H9 (cell line): ENCODE data around the gene PRTG. TPM values are rescaled to one million over a fixed set of nuclear protein-coding genes. Genes with fewer than 3 reads are reported as not detected.

ENCODE experiments used
- DNase-seq: peaks from one replicate; pipeline ENCODE4 v3.0.0-alpha.2; 2017
- H2AFZ ChIP-seq: one replicate; pipeline ENCODE4 v1.6.1; 2013; ENCODE audit warnings: mild to moderate bottlenecking, low read length, control low read depth, moderate library complexity
- H2AK5ac ChIP-seq: 2 replicates; pipeline ENCODE4 v1.6.1; 2013; ENCODE audit warnings: low read length, control low read depth, mixed read lengths; ENCODE audit not compliant: insufficient read length
- H2BK120ac ChIP-seq: one replicate; pipeline ENCODE4 v1.6.1; 2013; ENCODE audit warnings: low read depth, mild to moderate bottlenecking, low read length, control low read depth, inconsistent platforms; ENCODE audit not compliant: poor library complexity, severe bottlenecking
- H2BK12ac ChIP-seq: 2 replicates; pipeline ENCODE4 v1.6.1; 2013; ENCODE audit warnings: low read length, control low read depth, mixed read lengths, low read depth; ENCODE audit not compliant: insufficient read length
- H2BK15ac ChIP-seq: 2 replicates; pipeline ENCODE4 v1.6.1; 2013; ENCODE audit warnings: low read depth, low read length, control low read depth
- H2BK20ac ChIP-seq: one replicate; pipeline ENCODE4 v1.6.1; 2013; ENCODE audit warnings: low read depth, mild to moderate bottlenecking, low read length, control low read depth, inconsistent platforms; ENCODE audit not compliant: poor library complexity, severe bottlenecking
- H2BK5ac ChIP-seq: 2 replicates; pipeline ENCODE4 v1.6.1; 2013; ENCODE audit warnings: low read length, control low read depth, mixed read lengths; ENCODE audit not compliant: insufficient read length
- H3K14ac ChIP-seq: 2 replicates; pipeline ENCODE4 v1.6.1; 2013; ENCODE audit warnings: low read length, control low read depth; ENCODE audit not compliant: insufficient read depth
- H3K18ac ChIP-seq: 2 replicates; pipeline ENCODE4 v1.6.1; 2013; ENCODE audit warnings: low read depth, mild to moderate bottlenecking, mixed read lengths, low read length, control low read depth; ENCODE audit not compliant: insufficient read length
- H3K23ac ChIP-seq: 2 replicates; pipeline ENCODE4 v1.6.1; 2013; ENCODE audit warnings: low read length, control low read depth, mixed read lengths, low read depth; ENCODE audit not compliant: insufficient read length
- H3K23me2 ChIP-seq: 2 replicates; pipeline ENCODE4 v1.6.1; 2013; ENCODE audit warnings: low read depth, mild to moderate bottlenecking, mixed read lengths, low read length, control low read depth; ENCODE audit not compliant: insufficient read length, poor library complexity, severe bottlenecking
- H3K27ac ChIP-seq: 2 replicates; pipeline ENCODE4 v1.5.1; 2013; ENCODE audit warnings: low read length, control low read depth, mixed read lengths, low read depth; ENCODE audit not compliant: insufficient read length
- H3K27me3 ChIP-seq: 2 replicates; pipeline ENCODE4 v1.6.1; 2013; ENCODE audit warnings: low read length, control low read depth, inconsistent platforms; ENCODE audit not compliant: insufficient read depth
- H3K4ac ChIP-seq: 2 replicates; pipeline ENCODE4 v1.6.1; 2013; ENCODE audit warnings: low read depth, mild to moderate bottlenecking, control low read depth, inconsistent platforms, low read length, moderate library complexity
- H3K4me1 ChIP-seq: 2 replicates; pipeline ENCODE4 v1.6.1; 2013; ENCODE audit warnings: low read length, control low read depth, inconsistent platforms; ENCODE audit not compliant: insufficient read depth
- H3K4me2 ChIP-seq: 2 replicates; pipeline ENCODE4 v1.6.1; 2013; ENCODE audit warnings: low read length, control low read depth, mixed read lengths; ENCODE audit not compliant: insufficient read length, insufficient read depth
- H3K56ac ChIP-seq: 2 replicates; pipeline ENCODE4 v1.6.1; 2013; ENCODE audit warnings: low read depth, mild to moderate bottlenecking, mixed read lengths, low read length, control low read depth; ENCODE audit not compliant: insufficient read length
- H3K79me1 ChIP-seq: 2 replicates; pipeline ENCODE4 v1.6.1; 2013; ENCODE audit warnings: low read depth, mild to moderate bottlenecking, moderate library complexity, low read length, control low read depth, inconsistent platforms; ENCODE audit not compliant: insufficient read depth, poor library complexity, severe bottlenecking
- H3K79me2 ChIP-seq: 2 replicates; pipeline ENCODE4 v1.6.1; 2013; ENCODE audit warnings: low read length, control low read depth, inconsistent platforms; ENCODE audit not compliant: insufficient read depth
- H3K9ac ChIP-seq: 2 replicates; pipeline ENCODE4 v1.6.1; 2013; ENCODE audit warnings: low read length, control low read depth, mixed read lengths; ENCODE audit not compliant: insufficient read length; ENCODE audit errors: extremely low read depth
- H3K9me3 ChIP-seq: one replicate; pipeline ENCODE4 v1.6.1; 2013; ENCODE audit warnings: low read depth, low read length, inconsistent platforms; ENCODE audit not compliant: control insufficient read depth
- H3T11ph ChIP-seq: one replicate; pipeline ENCODE4 v1.6.1; 2013; ENCODE audit warnings: mild to moderate bottlenecking, low read length, control low read depth, inconsistent platforms
- H4K20me1 ChIP-seq: one replicate; pipeline ENCODE4 v1.6.1; 2013; ENCODE audit not compliant: control insufficient read depth, insufficient read length, insufficient read depth
- H4K5ac ChIP-seq: 2 replicates; pipeline ENCODE4 v1.6.1; 2013; ENCODE audit warnings: low read depth, mild to moderate bottlenecking, mixed read lengths, low read length, control low read depth; ENCODE audit not compliant: insufficient read length
- H4K8ac ChIP-seq: replicated peaks from 2 replicates; pipeline ENCODE4 v1.6.1; 2013; ENCODE audit warnings: low read length, control low read depth, mixed read lengths, low read depth; ENCODE audit not compliant: insufficient read length
- H4K91ac ChIP-seq: 2 replicates; pipeline ENCODE4 v1.6.1; 2013; ENCODE audit warnings: low read depth, mild to moderate bottlenecking, moderate library complexity, mixed read lengths, low read length, control low read depth; ENCODE audit not compliant: insufficient read length
- H3K27ac Mint-ChIP-seq, 3 experiments: 2 replicates in 2 of 3; 3 replicates in 1 of 3; pipeline ENCODE4 v1.8.0; 2020 to 2021; ENCODE audit warnings: mixed read lengths in 3 of 3, mild to moderate bottlenecking in 1 of 3, moderate library complexity in 1 of 3
- H3K27me3 Mint-ChIP-seq: 2 replicates; pipeline ENCODE4 v1.8.0; 2021; ENCODE audit warnings: low read depth, mild to moderate bottlenecking, moderate library complexity, mixed read lengths
- H3K36me3 Mint-ChIP-seq, 3 experiments: 2 replicates in 2 of 3; 3 replicates in 1 of 3; pipeline ENCODE4 v1.8.0; 2020 to 2021; ENCODE audit warnings: low read depth in 3 of 3, mixed read lengths in 3 of 3; ENCODE audit not compliant: insufficient read depth in 1 of 3
- H3K4me1 Mint-ChIP-seq, 2 experiments: 2 replicates each; pipeline ENCODE4 v1.8.0; 2020; ENCODE audit warnings: mixed read lengths in 2 of 2
- H3K4me3 Mint-ChIP-seq, 2 experiments: 2 replicates in 1 of 2; 3 replicates in 1 of 2; pipeline ENCODE4 v1.8.0; 2020 to 2021; ENCODE audit warnings: mild to moderate bottlenecking in 2 of 2, mixed read lengths in 2 of 2, moderate library complexity in 1 of 2
- H3K9me3 Mint-ChIP-seq, 2 experiments: 2 replicates in 1 of 2; 3 replicates in 1 of 2; pipeline ENCODE4 v1.8.0; 2020; ENCODE audit warnings: mild to moderate bottlenecking in 2 of 2, mixed read lengths in 2 of 2, moderate library complexity in 1 of 2
- WGBS: extraction: QIAGEN DNeasy Blood & Tissue Kit; methylation state at CpG from one replicate; pipeline ENCODE4 v1.1.7; 2013; ENCODE audit warnings: missing lambda C conversion rate, low lambda C conversion rate, mixed read lengths; ENCODE audit not compliant: insufficient read length; ENCODE audit errors: extremely low coverage; 5-methylcytosine and 5-hydroxymethylcytosine counted together
- total RNA-seq: library from RNA; stranded (reverse); gene quantifications from 2 replicates; pipeline ENCODE4 v1.2.1, GENCODE V29; 2021
- TF ChIP-seq, protein P1 (sequence below): fragments of 200-600 bp; sonication (generic); conservative IDR thresholded peaks from 3 replicates; pipeline ENCODE4 v1.8.0; 2021; ENCODE audit warnings: antibody characterized with exemption, mild to moderate bottlenecking

The PRTG gene
- total RNA-seq, 1 experiment from 2014 or later: 5.7 TPM

GRCh38 chr15:55791551-55792400, 48.8 kb upstream of the PRTG start:
- no peak overlapping the region for H3K27ac ChIP-seq
- H2BK15ac ChIP-seq: no peak overlapping the region
- H4K8ac ChIP-seq: no peak overlapping the region
- H3K9me3 Mint-ChIP-seq: peaks cover 21 to 22% of the 10 kb centered on the region in 2 experiments
- no peak overlapping the region for H3T11ph ChIP-seq
- H3K56ac ChIP-seq: no peak overlapping the region
- no peak overlapping the region for H3K4ac ChIP-seq
- no peak overlapping the region for H2BK120ac ChIP-seq
- no peak overlapping the region for H3K9ac ChIP-seq
- no peak overlapping the region for H3K4me2 ChIP-seq
- H3K4me1 ChIP-seq: no peaks in the 10 kb centered on the region
- H3K27me3 Mint-ChIP-seq: peaks cover 1% of the 10 kb centered on the region
- no peak overlapping the region for H2BK5ac ChIP-seq
- H2AFZ ChIP-seq: no peak overlapping the region
- H4K5ac ChIP-seq: no peak overlapping the region
- no peaks in the 10 kb centered on the region for H3K23me2 ChIP-seq
- DNase-seq: no peak
- no peaks in the 10 kb centered on the region for H3K79me1 ChIP-seq
- H4K20me1 ChIP-seq: no peaks in the 10 kb centered on the region
- H2BK20ac ChIP-seq: no peak overlapping the region
- H4K91ac ChIP-seq: no peak overlapping the region
- no peaks in the 10 kb centered on the region for H3K27me3 ChIP-seq
- H3K18ac ChIP-seq: no peak overlapping the region
- H3K36me3 Mint-ChIP-seq: peaks cover 0 to 26% (median 4%) of the 10 kb centered on the region in 3 experiments; a peak in 5 of 7 replicates
- H3K23ac ChIP-seq: no peak overlapping the region
- H3K79me2 ChIP-seq: no peaks in the 10 kb centered on the region
- H3K27ac Mint-ChIP-seq: no peak overlapping the region
- H2AK5ac ChIP-seq: no peak overlapping the region
- H3K9me3 ChIP-seq: peaks cover 9% of the 10 kb centered on the region
- H2BK12ac ChIP-seq: no peak overlapping the region
- TF ChIP-seq, protein P1, sequence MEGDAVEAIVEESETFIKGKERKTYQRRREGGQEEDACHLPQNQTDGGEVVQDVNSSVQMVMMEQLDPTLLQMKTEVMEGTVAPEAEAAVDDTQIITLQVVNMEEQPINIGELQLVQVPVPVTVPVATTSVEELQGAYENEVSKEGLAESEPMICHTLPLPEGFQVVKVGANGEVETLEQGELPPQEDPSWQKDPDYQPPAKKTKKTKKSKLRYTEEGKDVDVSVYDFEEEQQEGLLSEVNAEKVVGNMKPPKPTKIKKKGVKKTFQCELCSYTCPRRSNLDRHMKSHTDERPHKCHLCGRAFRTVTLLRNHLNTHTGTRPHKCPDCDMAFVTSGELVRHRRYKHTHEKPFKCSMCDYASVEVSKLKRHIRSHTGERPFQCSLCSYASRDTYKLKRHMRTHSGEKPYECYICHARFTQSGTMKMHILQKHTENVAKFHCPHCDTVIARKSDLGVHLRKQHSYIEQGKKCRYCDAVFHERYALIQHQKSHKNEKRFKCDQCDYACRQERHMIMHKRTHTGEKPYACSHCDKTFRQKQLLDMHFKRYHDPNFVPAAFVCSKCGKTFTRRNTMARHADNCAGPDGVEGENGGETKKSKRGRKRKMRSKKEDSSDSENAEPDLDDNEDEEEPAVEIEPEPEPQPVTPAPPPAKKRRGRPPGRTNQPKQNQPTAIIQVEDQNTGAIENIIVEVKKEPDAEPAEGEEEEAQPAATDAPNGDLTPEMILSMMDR: no peak
- WGBS: no CpG with 5 or more reads among the region's 3 CpGs
- no peak overlapping the region for H3K14ac ChIP-seq
- H3K4me1 Mint-ChIP-seq: peaks cover 8 to 18% of the 10 kb centered on the region in 2 experiments
- no peak overlapping the region for H3K4me3 Mint-ChIP-seq
